ENCODE results near the gene ZNF716.
"Not testable (repeated sequence)": the region's sequence is repeated elsewhere in the genome, so short reads cannot be mapped to it uniquely, and the experiment has no call there.

ZNF716 gene

DNA sequence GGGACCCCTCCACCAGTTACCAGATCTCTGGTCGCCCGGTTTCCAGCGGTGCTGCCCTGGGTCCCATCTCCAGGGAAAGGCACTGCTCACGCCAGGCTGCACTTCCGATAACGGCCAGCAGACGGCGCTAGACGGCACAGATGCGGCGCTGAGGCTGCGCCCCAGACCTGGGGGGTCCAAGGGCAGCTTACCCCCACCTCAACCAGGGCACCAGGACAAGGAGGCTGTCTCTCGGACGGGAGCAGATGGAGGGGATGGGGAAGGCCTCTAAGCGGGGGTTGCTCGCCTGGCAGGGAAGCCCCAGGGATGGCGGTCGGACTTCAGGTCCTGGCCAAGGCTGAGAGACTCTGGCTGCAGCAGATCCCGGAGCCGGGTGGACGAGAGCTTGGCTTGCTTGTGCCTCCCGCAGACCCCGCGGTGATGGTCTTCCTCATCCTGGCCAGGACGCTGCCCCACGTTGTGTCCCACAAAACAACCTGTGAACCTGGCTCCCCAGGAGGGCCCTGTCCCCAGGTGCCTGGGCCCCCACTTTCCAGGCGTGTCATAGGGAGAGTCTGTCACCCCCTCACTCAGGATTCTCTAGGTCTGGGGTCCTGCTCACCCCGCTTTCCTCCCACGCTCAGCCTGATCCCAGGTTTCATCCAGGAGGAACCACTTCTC is 23.9 kb upstream of the ZNF716 start:
- DNase-seq, result peak in 1 of 51 donors; percentile 2

GRCh38 chr7:57426629-57427003 is 23.4 kb upstream of the ZNF716 start:
- no peak for DNase-seq

DNA sequence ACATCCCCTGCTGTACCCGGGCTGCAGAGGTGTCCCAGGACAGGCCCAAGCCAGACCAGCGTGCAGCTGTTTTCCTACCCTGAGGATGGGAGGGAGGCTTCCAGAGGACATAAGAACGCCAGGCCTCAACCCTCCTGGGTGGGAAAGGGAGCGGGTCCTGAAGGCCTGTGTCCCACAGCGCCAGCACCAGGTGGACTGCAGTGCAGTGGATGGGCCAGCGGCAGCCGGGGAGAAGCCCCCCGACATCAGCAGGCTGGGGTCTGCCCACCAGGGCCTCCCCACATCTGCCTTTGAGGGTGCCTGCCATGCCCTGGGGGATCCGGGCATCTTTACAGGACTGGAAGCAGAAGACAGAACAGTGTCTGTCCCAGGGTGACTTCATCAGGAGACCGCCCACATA is 22.8 kb upstream of the ZNF716 start:
- no peak for DNase-seq

DNA sequence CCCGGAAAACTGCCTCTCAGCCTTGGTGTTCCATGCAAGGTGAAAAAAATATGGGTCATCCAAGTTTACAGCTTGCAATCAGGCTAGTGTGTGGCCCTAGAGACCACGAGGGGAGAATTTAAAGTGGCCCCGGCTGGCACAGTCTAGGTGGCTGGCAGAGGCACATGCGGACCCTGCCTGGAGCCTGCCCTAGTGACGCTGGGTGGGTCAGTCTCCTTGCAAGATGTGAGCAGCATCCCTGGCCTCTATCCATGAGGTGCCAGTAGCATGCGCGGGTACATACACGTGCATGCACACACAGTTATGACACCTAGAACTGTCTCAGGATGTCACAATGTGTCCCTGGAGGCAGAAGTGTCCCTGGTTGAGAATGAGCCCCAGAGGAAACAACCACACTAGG is 22.4 kb upstream of the ZNF716 start:
- DNase-seq, result no peak

- no peak for DNase-seq
Measured at GRCh38 chr7:57432583-57432982, 17.4 kb upstream of the ZNF716 start.

- no peak for DNase-seq
Measured at GRCh38 chr7:57437581-57437980, 12.4 kb upstream of the ZNF716 start.

DNA sequence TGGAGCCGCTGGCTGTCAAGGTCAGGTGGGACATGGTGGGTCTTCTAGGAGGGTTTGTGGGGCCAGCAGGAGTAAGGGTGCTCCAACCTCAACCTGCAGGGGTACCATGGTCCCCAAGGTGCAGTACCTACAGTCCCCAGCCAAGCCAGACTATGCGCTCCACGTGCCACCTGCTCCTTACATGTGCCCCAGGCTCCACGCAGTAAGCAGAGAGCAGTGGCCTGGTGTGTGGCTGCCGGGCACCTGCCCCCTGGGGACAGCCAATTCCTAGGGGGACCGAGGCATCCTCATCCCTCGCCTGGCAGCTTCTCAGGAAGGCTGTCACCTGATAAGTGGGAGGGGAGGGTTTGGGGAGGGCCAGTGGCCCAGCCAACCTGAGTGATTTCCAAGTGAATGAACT is 11.7 kb upstream of the ZNF716 start:
- DNase-seq, result no peak

- DNase-seq, result no peak
Measured at GRCh38 chr7:57443567-57443966, 6.4 kb upstream of the ZNF716 start.

DNA sequence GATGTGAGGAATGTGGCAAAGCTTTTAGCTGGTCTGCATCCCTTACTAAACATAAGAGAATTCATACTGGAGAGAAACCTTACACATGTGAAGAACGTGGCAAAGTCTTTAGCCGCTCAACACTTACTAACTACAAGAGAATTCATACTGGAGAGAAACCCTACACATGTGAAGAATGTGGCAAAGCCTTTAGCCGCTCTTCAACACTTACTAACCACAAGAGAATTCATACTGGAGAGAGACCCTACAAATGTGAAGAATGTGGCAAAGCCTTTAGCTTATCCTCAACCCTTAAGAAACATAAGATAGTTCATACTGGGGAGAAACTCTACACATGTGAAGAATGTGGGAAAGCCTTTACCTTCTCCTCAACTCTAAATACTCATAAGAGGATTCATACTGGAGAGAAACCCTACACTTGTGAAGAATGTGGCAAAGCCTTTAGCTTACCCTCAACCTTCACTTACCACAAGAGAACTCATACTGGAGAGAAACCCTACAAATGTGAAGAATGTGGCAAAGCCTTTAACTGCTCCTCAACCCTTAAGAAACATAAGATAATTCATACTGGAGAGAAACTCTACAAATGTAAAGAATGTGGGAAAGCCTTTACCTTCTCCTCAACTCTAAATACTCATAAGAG is 19.3 kb downstream of the ZNF716 start:
- DNase-seq, result not testable (repeated sequence)

GRCh38 chr7:57480304-57480703 is 30.3 kb downstream of the ZNF716 start:
- DNase-seq, result not testable (repeated sequence)

DNA sequence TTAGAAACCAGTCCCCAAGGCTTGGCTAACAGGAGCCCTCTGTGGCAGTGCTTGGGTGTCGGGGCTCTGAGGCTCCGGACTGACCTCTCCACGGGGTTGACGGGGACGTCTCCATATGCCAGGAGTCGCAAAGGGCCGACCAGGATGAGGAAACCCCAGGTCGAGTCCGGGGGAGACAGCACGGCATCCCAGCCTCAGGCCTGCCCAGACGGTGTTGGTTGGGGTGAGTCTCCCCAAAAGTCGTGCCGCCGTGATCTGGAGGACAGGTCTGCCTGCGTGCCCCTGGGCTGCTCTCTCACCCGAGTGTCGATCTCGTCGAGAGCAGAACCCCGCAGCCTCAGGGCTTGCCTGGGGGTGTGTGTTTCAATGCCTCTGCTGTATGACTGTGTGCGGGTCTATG is 35.0 kb downstream of the ZNF716 start:
- not testable (repeated sequence) for DNase-seq

DNA sequence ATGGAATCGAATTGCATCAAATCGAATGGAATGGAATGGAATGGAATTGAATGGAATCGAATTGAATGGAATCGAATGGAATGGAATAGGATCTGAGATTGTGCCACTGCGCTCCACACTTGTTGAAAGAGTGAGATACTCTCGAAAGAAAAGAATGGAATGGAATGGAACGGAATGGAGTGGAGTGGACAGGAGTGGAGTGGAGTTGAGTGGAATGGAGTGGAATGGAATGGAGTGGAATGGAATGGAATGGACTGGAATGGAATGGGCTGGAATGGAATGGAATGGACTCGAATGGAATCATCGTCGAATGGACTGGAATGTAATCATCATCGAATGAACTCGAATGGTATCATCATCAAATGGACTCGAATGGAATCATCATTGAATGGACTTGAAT is 38.0 kb downstream of the ZNF716 start:
- no peak for DNase-seq

- not testable (repeated sequence) for DNase-seq
Measured at GRCh38 chr7:57495111-57495510, 45.1 kb downstream of the ZNF716 start.

DNA sequence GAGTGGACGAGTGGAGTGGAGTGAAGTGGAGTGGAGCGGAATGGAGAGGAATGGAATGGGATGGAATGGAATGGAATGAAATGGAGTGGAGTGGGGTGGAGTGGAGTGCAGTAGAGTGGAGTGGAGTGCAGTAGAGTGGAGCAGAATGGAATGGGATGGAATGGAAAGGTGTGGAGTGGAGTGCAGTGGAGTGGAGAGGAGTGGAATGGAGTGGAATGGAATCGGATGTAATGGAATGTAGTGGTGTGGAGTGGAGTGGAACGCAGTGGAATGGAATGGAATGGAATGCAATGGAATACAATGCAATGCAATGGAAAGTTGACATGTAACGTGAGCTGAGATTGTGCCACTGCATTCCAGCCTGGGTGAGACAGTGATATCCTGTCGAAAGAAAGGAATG is 46.4 kb downstream of the ZNF716 start:
- no peak for DNase-seq

DNA sequence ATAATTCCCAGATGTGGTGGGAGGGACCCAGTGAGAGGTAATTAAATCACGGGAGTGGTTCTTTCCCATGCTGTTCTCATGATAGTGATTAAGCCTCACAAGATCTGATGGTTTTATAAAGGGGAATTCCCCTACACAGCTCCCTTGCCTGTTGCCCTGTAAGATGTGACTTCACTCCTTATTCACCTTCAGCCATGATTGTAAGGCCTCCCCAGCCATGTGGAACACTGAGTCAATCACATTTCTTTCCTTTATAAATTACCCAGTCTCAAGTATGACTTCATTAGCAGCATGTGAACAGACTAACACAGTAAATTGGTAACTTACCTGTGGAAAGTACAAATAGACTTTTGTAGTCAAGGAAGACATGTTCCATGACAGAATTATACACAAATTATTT is 55.2 kb downstream of the ZNF716 start:
- DNase-seq, result no peak

Measured in hypothalamus (tissue), 51 donors.